Measurements from ENCODE around the gene DOCK1. TPM values are rescaled to one million over a fixed set of nuclear protein-coding genes. Genes with fewer than 3 reads are reported as not detected.

Gene DOCK1
- total RNA-seq, 2 experiments from 2014 or later = not detected

GRCh38 chr10:127400216-127400615 is 495.0 kb downstream of the DOCK1 start:
- no peaks in the 10 kb centered on the region for H3K27me3 ChIP-seq (ENCODE audit: control insufficient read depth in 1 of 2, insufficient read depth in 2 of 2, low read length in 2 of 2)
- H3K27ac ChIP-seq (ENCODE audit: low read depth in 1 of 2, low read length in 2 of 2) = no peak overlapping the region
- ATAC-seq (ENCODE audit: poor library complexity) (no peak), DNase-seq (no peak)
- no peaks in the 10 kb centered on the region for H3K4me1 Mint-ChIP-seq (ENCODE audit: low read depth)
- H3K27me3 Mint-ChIP-seq = no peaks in the 10 kb centered on the region
- H3K4me3 Mint-ChIP-seq = no peak overlapping the region
- H3K36me3 ChIP-seq (ENCODE audit: insufficient read depth, low read length) = no peaks in the 10 kb centered on the region
- peaks cover 4% of the 10 kb centered on the region for H3K9me3 Mint-ChIP-seq
- POLR2A ChIA-PET = no interaction called here
- intact Hi-C loops (cut with DNase I, micrococcal nuclease) = no loop called here
- H3K9me3 ChIP-seq (ENCODE audit: control insufficient read depth in 1 of 2, insufficient read depth in 1 of 2, low read length in 2 of 2) = peaks cover 5 to 15% of the 10 kb centered on the region in 2 experiments
- H3K4me3 ChIP-seq (ENCODE audit: low read length) = no peak overlapping the region
- H3K36me3 Mint-ChIP-seq (ENCODE audit: low read depth) = no peaks in the 10 kb centered on the region
- no peak overlapping the region for H3K27ac Mint-ChIP-seq
- no peaks in the 10 kb centered on the region for H3K4me1 ChIP-seq (ENCODE audit: insufficient read depth, low read length)
- TF ChIP-seq, protein P1, sequence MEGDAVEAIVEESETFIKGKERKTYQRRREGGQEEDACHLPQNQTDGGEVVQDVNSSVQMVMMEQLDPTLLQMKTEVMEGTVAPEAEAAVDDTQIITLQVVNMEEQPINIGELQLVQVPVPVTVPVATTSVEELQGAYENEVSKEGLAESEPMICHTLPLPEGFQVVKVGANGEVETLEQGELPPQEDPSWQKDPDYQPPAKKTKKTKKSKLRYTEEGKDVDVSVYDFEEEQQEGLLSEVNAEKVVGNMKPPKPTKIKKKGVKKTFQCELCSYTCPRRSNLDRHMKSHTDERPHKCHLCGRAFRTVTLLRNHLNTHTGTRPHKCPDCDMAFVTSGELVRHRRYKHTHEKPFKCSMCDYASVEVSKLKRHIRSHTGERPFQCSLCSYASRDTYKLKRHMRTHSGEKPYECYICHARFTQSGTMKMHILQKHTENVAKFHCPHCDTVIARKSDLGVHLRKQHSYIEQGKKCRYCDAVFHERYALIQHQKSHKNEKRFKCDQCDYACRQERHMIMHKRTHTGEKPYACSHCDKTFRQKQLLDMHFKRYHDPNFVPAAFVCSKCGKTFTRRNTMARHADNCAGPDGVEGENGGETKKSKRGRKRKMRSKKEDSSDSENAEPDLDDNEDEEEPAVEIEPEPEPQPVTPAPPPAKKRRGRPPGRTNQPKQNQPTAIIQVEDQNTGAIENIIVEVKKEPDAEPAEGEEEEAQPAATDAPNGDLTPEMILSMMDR (IDR thresholded peaks at IDR 0.05) = no peak
- CTCF ChIA-PET = no interaction called here

DNA sequence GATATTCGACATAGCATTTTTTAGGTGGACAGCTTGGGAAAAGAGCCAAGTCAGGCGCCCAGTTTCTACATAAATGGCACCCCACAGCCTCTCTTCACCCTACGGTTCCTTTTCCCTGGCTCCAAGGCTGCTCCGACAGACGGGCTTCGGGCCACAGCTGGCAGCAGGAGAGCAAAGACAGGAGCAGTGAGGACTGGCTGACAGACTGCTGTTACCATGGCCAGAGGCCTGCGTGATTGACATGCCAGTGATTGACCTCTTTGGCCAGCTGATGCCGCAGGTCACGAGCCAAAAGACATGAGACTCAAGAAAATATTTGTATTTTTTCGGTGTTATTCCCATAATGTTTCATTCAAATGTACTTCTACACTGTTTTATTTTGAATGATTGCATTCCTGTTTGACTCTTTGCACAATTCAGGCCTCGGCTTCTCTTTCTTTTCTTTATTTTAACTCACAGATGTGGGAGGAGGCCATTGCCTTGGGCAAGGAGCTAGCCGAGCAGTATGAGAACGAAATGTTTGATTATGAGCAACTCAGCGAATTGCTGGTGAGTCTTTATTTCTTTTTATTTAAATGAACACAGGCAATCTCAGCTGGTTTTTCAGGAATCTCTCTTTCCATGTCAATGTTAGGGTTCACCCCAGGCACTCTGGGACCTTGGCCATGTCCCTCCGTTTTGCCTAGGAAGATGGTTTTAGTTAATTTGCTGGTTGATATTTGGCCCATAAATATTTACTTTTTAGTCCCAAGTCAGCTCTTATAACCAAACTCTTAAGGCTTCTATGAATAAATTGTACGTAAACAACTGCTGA is 497.6 kb downstream of the DOCK1 start:
- no peak overlapping the region for H3K27ac ChIP-seq (ENCODE audit: low read depth in 1 of 2, low read length in 2 of 2)
- Mint-ChIP-seq H3K27ac (no peak overlapping the region), H3K4me3 (no peak overlapping the region), H3K36me3 (ENCODE audit: low read depth) (no peaks in the 10 kb centered on the region), H3K4me1 (ENCODE audit: low read depth) (no peaks in the 10 kb centered on the region), H3K9me3 (peaks cover 4% of the 10 kb centered on the region), H3K27me3 (no peaks in the 10 kb centered on the region)
- no peaks in the 10 kb centered on the region for H3K27me3 ChIP-seq (ENCODE audit: control insufficient read depth in 1 of 2, insufficient read depth in 2 of 2, low read length in 2 of 2)
- ATAC-seq (ENCODE audit: poor library complexity) = no peak
- TF ChIP-seq, protein P1 (IDR thresholded peaks at IDR 0.05) = no peak
- ChIA-PET CTCF (no interaction called here), POLR2A (no interaction called here)
- intact Hi-C loops (cut with DNase I, micrococcal nuclease) = no loop called here
- H3K4me1 ChIP-seq (ENCODE audit: insufficient read depth, low read length) = no peaks in the 10 kb centered on the region
- H3K36me3 ChIP-seq (ENCODE audit: insufficient read depth, low read length) = no peaks in the 10 kb centered on the region
- H3K4me3 ChIP-seq (ENCODE audit: low read length) = no peak overlapping the region
- peaks cover 5 to 15% of the 10 kb centered on the region in 2 experiments for H3K9me3 ChIP-seq (ENCODE audit: control insufficient read depth in 1 of 2, insufficient read depth in 1 of 2, low read length in 2 of 2)
- DNase-seq = no peak

- Histone ChIP-seq H3K4me3 (ENCODE audit: low read length) (no peak overlapping the region), H3K36me3 (ENCODE audit: insufficient read depth, low read length) (no peaks in the 10 kb centered on the region), H3K9me3 (ENCODE audit: control insufficient read depth in 1 of 2, insufficient read depth in 1 of 2, low read length in 2 of 2) (peaks cover 5 to 15% of the 10 kb centered on the region in 2 experiments), H3K27me3 (ENCODE audit: control insufficient read depth in 1 of 2, insufficient read depth in 2 of 2, low read length in 2 of 2) (no peaks in the 10 kb centered on the region), H3K27ac (ENCODE audit: low read depth in 1 of 2, low read length in 2 of 2) (no peak overlapping the region), H3K4me1 (ENCODE audit: insufficient read depth, low read length) (no peaks in the 10 kb centered on the region)
- Mint-ChIP-seq H3K9me3 (peaks cover 4% of the 10 kb centered on the region), H3K27ac (no peak overlapping the region), H3K4me1 (ENCODE audit: low read depth) (no peaks in the 10 kb centered on the region), H3K4me3 (no peak overlapping the region), H3K36me3 (ENCODE audit: low read depth) (no peaks in the 10 kb centered on the region), H3K27me3 (no peaks in the 10 kb centered on the region)
- TF ChIP-seq, protein P1 (IDR thresholded peaks at IDR 0.05) = no peak
- intact Hi-C loops (cut with DNase I, micrococcal nuclease) = no loop called here
- no peak for DNase-seq
- POLR2A ChIA-PET = no interaction called here
- CTCF ChIA-PET = no interaction called here
- ATAC-seq (ENCODE audit: poor library complexity) = no peak
These were observed 500.0 kb downstream of the DOCK1 start for GRCh38 chr10:127405221-127405620.
